ENCODE measurements around the gene PAK6.

Gene PAK6

DNA sequence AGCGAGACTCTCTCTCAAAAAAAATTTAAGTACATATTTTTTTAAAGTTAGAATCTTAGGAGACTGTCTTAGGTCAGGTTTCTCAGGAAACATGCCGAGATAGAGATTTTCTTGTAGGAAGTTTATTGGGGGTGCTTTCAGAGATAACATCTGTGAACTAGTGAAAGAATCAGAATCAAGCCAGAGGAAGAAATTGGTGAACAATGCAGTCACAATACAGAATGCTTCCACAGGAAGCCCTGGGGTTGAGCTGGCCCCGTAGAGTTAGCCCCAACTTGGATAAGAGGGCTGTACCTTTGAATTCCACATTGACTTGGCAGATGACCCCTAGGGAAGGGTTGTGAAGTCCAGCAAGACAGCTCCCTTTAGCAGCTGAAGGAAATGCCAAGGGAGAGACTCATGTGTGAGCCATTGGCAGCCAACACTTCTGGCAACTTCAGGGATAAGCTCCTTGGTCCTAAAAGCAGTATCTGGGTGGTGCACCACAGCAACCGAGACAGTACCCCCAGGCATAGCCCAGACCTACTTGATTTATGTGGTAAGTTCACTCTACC, 75.9 kb downstream of the PAK6 start:
- Histone ChIP-seq H3K9me3 (ENCODE audit: severe bottlenecking) (no peaks in the 10 kb centered on the region), H3K27me3 (ENCODE audit: insufficient read depth, low read depth, severe bottlenecking) (no peaks in the 10 kb centered on the region), H3K36me3 (no peaks in the 10 kb centered on the region), H3K4me3 (ENCODE audit: low read depth, low read length) (no peak overlapping the region), H3K27ac (no peak overlapping the region)
- TF ChIP-seq, protein P1, sequence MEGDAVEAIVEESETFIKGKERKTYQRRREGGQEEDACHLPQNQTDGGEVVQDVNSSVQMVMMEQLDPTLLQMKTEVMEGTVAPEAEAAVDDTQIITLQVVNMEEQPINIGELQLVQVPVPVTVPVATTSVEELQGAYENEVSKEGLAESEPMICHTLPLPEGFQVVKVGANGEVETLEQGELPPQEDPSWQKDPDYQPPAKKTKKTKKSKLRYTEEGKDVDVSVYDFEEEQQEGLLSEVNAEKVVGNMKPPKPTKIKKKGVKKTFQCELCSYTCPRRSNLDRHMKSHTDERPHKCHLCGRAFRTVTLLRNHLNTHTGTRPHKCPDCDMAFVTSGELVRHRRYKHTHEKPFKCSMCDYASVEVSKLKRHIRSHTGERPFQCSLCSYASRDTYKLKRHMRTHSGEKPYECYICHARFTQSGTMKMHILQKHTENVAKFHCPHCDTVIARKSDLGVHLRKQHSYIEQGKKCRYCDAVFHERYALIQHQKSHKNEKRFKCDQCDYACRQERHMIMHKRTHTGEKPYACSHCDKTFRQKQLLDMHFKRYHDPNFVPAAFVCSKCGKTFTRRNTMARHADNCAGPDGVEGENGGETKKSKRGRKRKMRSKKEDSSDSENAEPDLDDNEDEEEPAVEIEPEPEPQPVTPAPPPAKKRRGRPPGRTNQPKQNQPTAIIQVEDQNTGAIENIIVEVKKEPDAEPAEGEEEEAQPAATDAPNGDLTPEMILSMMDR (IDR thresholded peaks at IDR 0.05; ENCODE audit: low read depth, low read length), result no peak
- DNase-seq, result no peak

DNA sequence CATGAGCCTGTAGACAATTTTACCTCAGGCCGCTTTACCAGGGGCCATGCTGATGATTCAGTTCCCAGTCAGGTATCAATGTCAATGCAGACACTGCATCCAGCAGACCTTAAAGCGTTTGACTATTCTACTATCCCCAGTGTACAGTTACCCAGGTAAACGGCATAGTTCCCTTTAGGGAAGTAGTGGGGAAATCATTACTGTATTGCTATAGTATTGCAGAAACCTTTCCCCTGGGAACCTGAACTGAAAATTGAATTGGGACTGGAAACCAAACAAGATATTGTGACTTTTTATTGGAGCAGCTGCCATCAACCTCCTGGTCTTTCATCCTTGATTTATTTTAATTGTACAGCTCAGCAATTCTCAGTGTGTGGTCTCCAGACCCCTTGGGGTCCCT, 78.1 kb downstream of the PAK6 start:
- H3K27ac ChIP-seq, result no peak overlapping the region
- TF ChIP-seq, protein P1 (IDR thresholded peaks at IDR 0.05; ENCODE audit: low read depth, low read length), result no peak
- no peaks in the 10 kb centered on the region for H3K36me3 ChIP-seq
- H3K9me3 ChIP-seq (ENCODE audit: severe bottlenecking), result no peaks in the 10 kb centered on the region
- H3K27me3 ChIP-seq (ENCODE audit: insufficient read depth, low read depth, severe bottlenecking), result no peaks in the 10 kb centered on the region
- no peak for DNase-seq
- H3K4me3 ChIP-seq (ENCODE audit: low read depth, low read length), result no peak overlapping the region

DNA sequence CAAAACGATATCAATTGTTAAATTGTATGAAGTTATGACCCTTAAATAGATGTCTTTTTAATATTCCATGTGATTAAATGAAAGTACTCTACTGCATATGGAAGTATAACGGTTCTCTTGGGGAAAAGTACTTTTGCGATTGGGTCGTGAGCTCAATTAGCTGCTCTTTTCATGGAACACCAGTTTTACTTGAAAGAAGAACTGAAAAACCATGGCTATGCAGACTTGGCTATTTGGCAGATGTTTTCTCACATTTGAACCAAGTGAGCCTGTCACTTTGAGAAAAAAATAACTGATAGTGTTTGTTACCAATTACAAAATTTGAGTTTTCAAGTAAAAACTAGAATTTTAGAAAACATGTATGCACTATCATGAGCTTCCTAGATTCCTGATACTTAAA, 78.7 kb downstream of the PAK6 start:
- no peak for DNase-seq
- H3K36me3 ChIP-seq, result no peaks in the 10 kb centered on the region
- TF ChIP-seq, protein P1 (IDR thresholded peaks at IDR 0.05; ENCODE audit: low read depth, low read length), result no peak
- H3K9me3 ChIP-seq (ENCODE audit: severe bottlenecking), result no peaks in the 10 kb centered on the region
- no peak overlapping the region for H3K27ac ChIP-seq
- H3K27me3 ChIP-seq (ENCODE audit: insufficient read depth, low read depth, severe bottlenecking), result no peaks in the 10 kb centered on the region
- no peak overlapping the region for H3K4me3 ChIP-seq (ENCODE audit: low read depth, low read length)

DNA sequence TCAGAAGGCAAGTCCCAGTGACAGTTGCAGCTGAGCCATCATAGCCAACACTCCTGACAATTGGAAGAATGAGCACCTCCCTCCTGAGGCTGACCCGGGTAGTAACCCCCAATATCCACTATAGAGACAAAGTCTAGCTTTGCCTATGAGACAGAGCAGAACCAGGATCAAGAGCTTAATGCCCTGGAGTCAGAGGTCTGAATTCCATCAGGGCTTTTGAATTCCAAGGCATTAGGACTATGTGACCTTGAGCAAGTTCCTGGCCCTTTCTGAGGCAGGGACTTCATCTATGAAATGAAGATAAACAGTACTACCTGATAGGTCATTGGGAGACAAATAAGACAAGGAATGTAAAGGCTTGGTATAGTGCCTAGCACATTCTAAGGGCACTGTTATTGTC, 81.5 kb downstream of the PAK6 start:
- H3K9me3 ChIP-seq (ENCODE audit: severe bottlenecking), result no peaks in the 10 kb centered on the region
- no peak overlapping the region for H3K4me3 ChIP-seq (ENCODE audit: low read depth, low read length)
- TF ChIP-seq, protein P1 (IDR thresholded peaks at IDR 0.05; ENCODE audit: low read depth, low read length), result no peak
- peaks cover 4% of the 10 kb centered on the region; the same call in 1 of the 2 replicates for H3K36me3 ChIP-seq
- H3K27ac ChIP-seq, result no peak overlapping the region
- DNase-seq, result no peak
- no peaks in the 10 kb centered on the region for H3K27me3 ChIP-seq (ENCODE audit: insufficient read depth, low read depth, severe bottlenecking)

DNA sequence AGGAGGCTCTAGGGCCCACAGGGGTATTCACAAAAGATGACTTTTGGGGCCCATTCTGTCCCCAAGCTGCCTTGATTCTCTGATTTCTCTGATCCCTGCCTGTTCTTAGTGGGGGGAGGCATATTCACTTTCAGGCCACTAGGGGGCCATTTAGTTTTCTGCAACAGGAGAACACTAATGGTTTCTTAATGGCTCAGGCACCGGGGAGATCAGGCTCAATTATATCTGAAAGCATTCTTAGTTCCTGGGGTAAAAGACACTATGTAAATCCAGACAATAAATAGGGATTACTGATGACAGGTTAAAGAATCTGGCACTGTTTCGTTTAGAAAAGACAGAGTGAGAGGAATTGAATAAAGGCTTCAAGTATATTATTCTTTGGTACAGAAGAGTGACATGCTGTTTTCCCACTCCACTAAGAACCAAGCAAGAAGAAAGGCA, 82.1 kb downstream of the PAK6 start:
- TF ChIP-seq, protein P1 (IDR thresholded peaks at IDR 0.05; ENCODE audit: low read depth, low read length), result peak; percentile 73
- Histone ChIP-seq H3K9me3 (ENCODE audit: severe bottlenecking) (no peaks in the 10 kb centered on the region), H3K36me3 (peaks cover 6% of the 10 kb centered on the region; the same call in 1 of the 2 replicates), H3K4me3 (ENCODE audit: low read depth, low read length) (no peak overlapping the region), H3K27ac (no peak overlapping the region), H3K27me3 (ENCODE audit: insufficient read depth, low read depth, severe bottlenecking) (no peaks in the 10 kb centered on the region)
- peak; percentile 79 for DNase-seq

Data from WERI-Rb-1 (cell line).